HepG2 (cell line): Measurements from ENCODE around the gene CHN2. TPM values are rescaled to one million over a fixed set of nuclear protein-coding genes. Genes with fewer than 3 reads are reported as not detected.

Experiments used
- AGO2 ChIP-seq: fragments of 200-400 bp; formaldehyde crosslinking; optimal IDR thresholded peaks from 2 replicates; pipeline ENCODE3; 2017; ENCODE audit warnings: mild to moderate bottlenecking, low read depth, low read length, moderate library complexity
- ATF7 ChIP-seq, 2 experiments: fragments of 450-650 bp in 1 of 2; sonication (generic) in 1 of 2; formaldehyde crosslinking in 1 of 2; IDR thresholded peaks; 2 replicates each; pipeline versions ENCODE4 v1.4.0 to v1.6.1; 2016 to 2020; ENCODE audit warnings: antibody characterized with exemption in 1 of 2, mild to moderate bottlenecking in 1 of 2, missing genetic modification reagents in 1 of 2
- DBP ChIP-seq: sonication (generic); formaldehyde crosslinking; IDR thresholded peaks from 2 replicates; pipeline ENCODE4 v1.4.0; 2020; ENCODE audit warnings: missing genetic modification reagents; ENCODE audit errors: not compliant biosample characterization
- GTF2F1 ChIP-seq: fragments of 150-350 bp; IDR thresholded peaks from 2 replicates; pipeline ENCODE4 v1.6.1; 2014; ENCODE audit warnings: low read length
- GTF3A ChIP-seq: sonication (generic); formaldehyde crosslinking; conservative IDR thresholded peaks from 2 replicates; pipeline ENCODE4 v1.4.0; 2020; ENCODE audit warnings: mild to moderate bottlenecking, missing genetic modification reagents
- HINFP ChIP-seq: sonication (generic); formaldehyde crosslinking; IDR thresholded peaks from 2 replicates; pipeline ENCODE4 v1.4.0; 2020; ENCODE audit warnings: low read depth, mild to moderate bottlenecking, missing genetic modification reagents
- KAT7 ChIP-seq: IDR thresholded peaks from 2 replicates; pipeline ENCODE4 v1.6.1; 2018; ENCODE audit warnings: borderline replicate concordance, missing compliant biosample characterization
- KLF13 ChIP-seq: sonication (generic); formaldehyde crosslinking; IDR thresholded peaks from 2 replicates; pipeline ENCODE4 v1.4.0; 2020; ENCODE audit warnings: mild to moderate bottlenecking, missing genetic modification reagents
- MNT ChIP-seq: fragments of 450-650 bp; IDR thresholded peaks from 2 replicates; pipeline ENCODE4 v1.6.1; 2016
- NFE2L1 ChIP-seq: sonication (generic); formaldehyde crosslinking; IDR thresholded peaks from 2 replicates; pipeline ENCODE4 v1.4.0; 2020; ENCODE audit warnings: missing genetic modification reagents, mild to moderate bottlenecking, borderline replicate concordance
- PATZ1 ChIP-seq: sonication (generic); formaldehyde crosslinking; IDR thresholded peaks from 2 replicates; pipeline ENCODE4 v1.4.0; 2020; ENCODE audit warnings: missing genetic modification reagents
- POLR2AphosphoS2 ChIP-seq: IDR thresholded peaks from 2 replicates; pipeline ENCODE4 v1.6.1; 2011; ENCODE audit warnings: low read depth, low read length, improper control_type of control experiment
- TAF1 ChIP-seq: sonication (generic); formaldehyde crosslinking; IDR thresholded peaks from 2 replicates; pipeline ENCODE4 v1.4.0; 2020; ENCODE audit warnings: missing genetic modification reagents
- TFAP4 ChIP-seq: sonication (generic); IDR thresholded peaks from 2 replicates; pipeline ENCODE4 v1.6.1; 2016; ENCODE audit warnings: low read depth, borderline replicate concordance
- YEATS2 ChIP-seq: sonication (generic); formaldehyde crosslinking; IDR thresholded peaks from 2 replicates; pipeline ENCODE4 v1.4.0; 2020; ENCODE audit warnings: missing genetic modification reagents, borderline replicate concordance
- ZMYM2 ChIP-seq: sonication (generic); formaldehyde crosslinking; IDR thresholded peaks from 2 replicates; pipeline ENCODE4 v1.8.0; 2022; ENCODE audit warnings: mild to moderate bottlenecking, missing genetic modification reagents
- ZMYM3 ChIP-seq: sonication (generic); formaldehyde crosslinking; IDR thresholded peaks from 2 replicates; pipeline ENCODE4 v1.5.1; 2020; ENCODE audit warnings: mild to moderate bottlenecking, missing genetic modification reagents
- ZNF235 ChIP-seq: sonication (generic); formaldehyde crosslinking; IDR thresholded peaks from 2 replicates; pipeline ENCODE4 v1.8.1; 2023; ENCODE audit warnings: mild to moderate bottlenecking, missing genetic modification reagents, borderline replicate concordance
- ZNF281 ChIP-seq: sonication (generic); formaldehyde crosslinking; IDR thresholded peaks from 2 replicates; pipeline ENCODE4 v1.4.0; 2020; ENCODE audit warnings: missing genetic modification reagents, borderline replicate concordance
- ZNF746 ChIP-seq: sonication (generic); formaldehyde crosslinking; IDR thresholded peaks from 2 replicates; pipeline ENCODE4 v1.8.0; 2022; ENCODE audit warnings: mild to moderate bottlenecking, missing genetic modification reagents
- ZNF780A ChIP-seq: sonication (generic); formaldehyde crosslinking; IDR thresholded peaks from 2 replicates; pipeline ENCODE4 v1.8.0; 2022; ENCODE audit warnings: mild to moderate bottlenecking, missing genetic modification reagents, moderate library complexity
- polyA plus RNA-seq, 8 experiments: library from polyadenylated mRNA; depleted of rRNA in 3 of 8; stranded (reverse) in 7 of 8; unstranded in 1 of 8; fragments of >200 nt; fragmentation: Illumina TruSeq in 4 of 8; extraction: Trizol in 4 of 8; gene quantifications; 2 replicates each; pipeline versions ENCODE4 v1.2.1 to v1.2.3, GENCODE V29; 2011 to 2016; ENCODE audit warnings: low read depth in 4 of 8, missing spikeins in 1 of 8, mixed read lengths in 1 of 8; ENCODE audit not compliant: insufficient read depth in 1 of 8
- total RNA-seq, 5 experiments: library from RNA; depleted of rRNA; stranded (reverse); fragments of >200 nt; fragmentation: Illumina TruSeq; extraction: Trizol; gene quantifications; 2 replicates each; pipeline ENCODE4 v1.2.3, GENCODE V29; 2016; ENCODE audit warnings: low read depth in 1 of 5

Gene CHN2
- total and polyA plus RNA-seq, 2 of the 13 experiments (the other 11 are each of a cell fraction or from before 2014, with no cell fraction given): 23.5 to 30.5 TPM

- no peak for TF ChIP-seq GTF3A (CRISPR knock-in tag)
- TF ChIP-seq NFE2L1 (CRISPR knock-in tag): no peak
- TF ChIP-seq YEATS2 (CRISPR knock-in tag): no peak
- no peak for TF ChIP-seq KAT7 (CRISPR knock-in tag)
- no peak for TF ChIP-seq ZNF235 (CRISPR knock-in tag)
- peak; percentile 36; the same call in 1 of the 2 replicates for TF ChIP-seq HINFP (CRISPR knock-in tag)
- TF ChIP-seq AGO2: no peak
- TF ChIP-seq TFAP4: no peak
- TF ChIP-seq KLF13 (CRISPR knock-in tag): no peak
- TF ChIP-seq ATF7 (IDR thresholded peaks at IDR 0.05): no peak
- TF ChIP-seq ATF7 (CRISPR knock-in tag; IDR thresholded peaks at IDR 0.05): 0 out of 2 replicates have a peak, but pooled peaks have one; percentile 43
- TF ChIP-seq ZNF281 (CRISPR knock-in tag): no peak
- no peak for TF ChIP-seq ZMYM2 (CRISPR knock-in tag)
- no peak for TF ChIP-seq ZNF780A (CRISPR knock-in tag)
- no peak for TF ChIP-seq POLR2AphosphoS2
- no peak for TF ChIP-seq MNT
- TF ChIP-seq PATZ1: peak; percentile 20; the same call in 1 of the 2 replicates
- no peak for TF ChIP-seq DBP (CRISPR knock-in tag)
- 0 out of 2 replicates have a peak, but pooled peaks have one; percentile 30 for TF ChIP-seq ZMYM3 (CRISPR knock-in tag)
- no peak for TF ChIP-seq ZNF746
- no peak for TF ChIP-seq GTF2F1
- no peak for TF ChIP-seq TAF1 (CRISPR knock-in tag)
Observed at GRCh38 chr7:29405891-29406290, 211.3 kb downstream of the CHN2 start (continued).
